HCT116 (cell line): ENCODE results near the gene CYSLTR2. TPM values are rescaled to one million over a fixed set of nuclear protein-coding genes. Genes with fewer than 3 reads are reported as not detected.

ENCODE experiments used
- ATAC-seq: fragments of 200-7000 bp; cut with Tn5 transposase; 2 replicates; pipeline ENCODE4 v1.9.1; 2020; ENCODE audit warnings: mild to moderate bottlenecking, moderate library complexity
- BruUV-seq: library from RNA; stranded (reverse); fragments of 400-500 nt; replicated peaks from 2 replicates; lab custom pipeline; 2021; lab: Mats Ljungman, UMichigan
- CTCF ChIA-PET: fragments of 300-600 bp; sonication (Branson Sonifier 250); formaldehyde crosslinking; loops from one replicate; lab custom pipeline; 2021; ENCODE audit warnings: antibody characterized with exemption; lab: Charles Lee
- POLR2A ChIA-PET: fragments of 300-600, 350-600 bp; sonication (Branson Sonifier 250); formaldehyde crosslinking; loops from one replicate; lab custom pipeline; 2021; ENCODE audit warnings: antibody characterized with exemption; lab: Charles Lee
- RAD21 ChIA-PET, 2 experiments: fragments of 300-600 bp; sonication (Branson Sonifier 250); formaldehyde crosslinking; loops; one replicate each; lab custom pipeline; 2023; ENCODE audit warnings: low total read pairs in 2 of 2; ENCODE audit not compliant: uncharacterized antibody in 2 of 2, unreplicated experiment in 2 of 2, low non-redundant PET in 1 of 2; lab: Charles Lee
- DNase-seq: peaks from one replicate; pipeline ENCODE4 v3.0.0-alpha.2; 2010; ENCODE audit warnings: low read depth, low spot score
- H2AFZ ChIP-seq: fragments of 200-600 bp; shearing (Covaris generic), sonication (generic); 2 replicates; pipeline ENCODE4 v1.6.1; 2017; ENCODE audit warnings: low read depth, mixed run types, mixed read lengths, antibody characterized with exemption, low read length; ENCODE audit not compliant: poor library complexity, severe bottlenecking
- H3K27ac ChIP-seq: 2 replicates; pipeline ENCODE4 v1.5.1; 2012; ENCODE audit warnings: low read depth, low read length
- H3K27me3 ChIP-seq: fragments of 200-600 bp; sonication (generic); 2 replicates; pipeline ENCODE4 v1.6.1; 2016; ENCODE audit warnings: mixed run types, low read length, mixed read lengths; ENCODE audit not compliant: insufficient read depth
- H3K36me3 ChIP-seq, 2 experiments: fragments of 200-500 bp in 1 of 2; fragments of 200-600 bp in 1 of 2; sonication (Bioruptor generic) in 1 of 2; sonication (generic) in 1 of 2; 2 replicates each; pipeline versions ENCODE4 v1.5.1 to v1.6.1; 2014 to 2016; ENCODE audit warnings: low read length in 2 of 2, inconsistent platforms in 1 of 2, mixed read lengths in 1 of 2, mixed run types in 1 of 2; ENCODE audit not compliant: insufficient read depth in 2 of 2, control insufficient read depth in 1 of 2
- H3K4me1 ChIP-seq, 2 experiments: fragments of 200-600 bp in 1 of 2; sonication (generic) in 1 of 2; 2 replicates each; pipeline versions ENCODE4 v1.5.1 to v1.6.1; 2012 to 2017; ENCODE audit warnings: low read length in 2 of 2, inconsistent platforms in 1 of 2, mild to moderate bottlenecking in 1 of 2, mixed read lengths in 1 of 2, mixed run types in 1 of 2, moderate library complexity in 1 of 2; ENCODE audit not compliant: insufficient read depth in 2 of 2, control insufficient read depth in 1 of 2
- H3K4me2 ChIP-seq: fragments of 200-600 bp; sonication (generic); 2 replicates; pipeline ENCODE4 v1.6.1; 2017; ENCODE audit warnings: mixed run types, low read length, mixed read lengths
- H3K4me3 ChIP-seq, 2 experiments: fragments of 200-600 bp in 1 of 2; sonication (generic) in 1 of 2; replicated peaks in 1 of 2; 2 replicates each; pipeline ENCODE4 v1.5.1; 2011 to 2016; ENCODE audit warnings: low read length in 2 of 2, control low read depth in 1 of 2, low read depth in 1 of 2, mild to moderate bottlenecking in 1 of 2, mixed read lengths in 1 of 2, mixed run types in 1 of 2
- H3K79me2 ChIP-seq: fragments of 200-600 bp; sonication (generic); 2 replicates; pipeline ENCODE4 v1.6.1; 2017; ENCODE audit warnings: mild to moderate bottlenecking, mixed run types, low read length, moderate library complexity, mixed read lengths; ENCODE audit not compliant: insufficient read depth
- H3K9ac ChIP-seq: fragments of 200-600 bp; sonication (generic); 2 replicates; pipeline ENCODE4 v1.6.1; 2016; ENCODE audit warnings: low read length, mixed read lengths
- H3K9me2 ChIP-seq: fragments of 200-600 bp; sonication (generic), shearing (Covaris generic); 2 replicates; pipeline ENCODE4 v1.6.1; 2017; ENCODE audit warnings: mixed run types, mild to moderate bottlenecking, moderate library complexity; ENCODE audit not compliant: insufficient read depth
- H3K9me3 ChIP-seq, 2 experiments: fragments of 200-500 bp in 1 of 2; fragments of 200-600 bp in 1 of 2; sonication (Bioruptor generic) in 1 of 2; sonication (generic) in 1 of 2; 2 replicates each; pipeline ENCODE4 v1.6.1; 2014 to 2017; ENCODE audit warnings: low read length in 2 of 2, mixed read lengths in 2 of 2, inconsistent platforms in 1 of 2, low read depth in 1 of 2, mild to moderate bottlenecking in 1 of 2, mixed run types in 1 of 2, moderate library complexity in 1 of 2; ENCODE audit not compliant: control insufficient read depth in 1 of 2, insufficient read depth in 1 of 2
- H4K20me1 ChIP-seq: fragments of 200-600 bp; sonication (generic), shearing (Covaris generic); 2 replicates; pipeline ENCODE4 v1.6.1; 2017; ENCODE audit warnings: mixed run types, mild to moderate bottlenecking, moderate library complexity; ENCODE audit not compliant: insufficient read depth
- CBX3 ChIP-seq: IDR thresholded peaks from 2 replicates; pipeline ENCODE4 v1.6.1; 2012; ENCODE audit warnings: low read depth
- CEBPB ChIP-seq: IDR thresholded peaks from 2 replicates; pipeline ENCODE4 v1.6.1; 2012; ENCODE audit warnings: low read depth
- EGR1 ChIP-seq: IDR thresholded peaks from 2 replicates; pipeline ENCODE4 v1.6.1; 2012; ENCODE audit warnings: low read depth
- ELF1 ChIP-seq: IDR thresholded peaks from 2 replicates; pipeline ENCODE4 v1.6.1; 2012; ENCODE audit warnings: low read depth, borderline replicate concordance
- EZH2 ChIP-seq: fragments of 200-600 bp; sonication (generic); IDR thresholded peaks from 2 replicates; pipeline ENCODE4 v1.6.1; 2017; ENCODE audit warnings: antibody characterized with exemption, mixed run types
- EZH2phosphoT487 ChIP-seq: fragments of 200-600 bp; IDR thresholded peaks from 2 replicates; pipeline ENCODE4 v1.6.1; 2018; ENCODE audit warnings: antibody characterized with exemption, borderline replicate concordance
- FOSL1 ChIP-seq: IDR thresholded peaks from 2 replicates; pipeline ENCODE4 v1.6.1; 2012; ENCODE audit warnings: low read depth
- JUND ChIP-seq: IDR thresholded peaks from 2 replicates; pipeline ENCODE4 v1.6.1; 2012
- POLR2A ChIP-seq: IDR thresholded peaks from 2 replicates; pipeline ENCODE4 v1.7.0; 2011; ENCODE audit warnings: borderline replicate concordance; ENCODE audit not compliant: insufficient read depth, insufficient read length; ENCODE audit errors: extremely low read depth
- POLR2AphosphoS5 ChIP-seq: IDR thresholded peaks from 2 replicates; pipeline ENCODE4 v1.6.1; 2011; ENCODE audit warnings: mild to moderate bottlenecking, low read depth, low read length, moderate library complexity
- RAD21 ChIP-seq: IDR thresholded peaks from 2 replicates; pipeline ENCODE4 v1.6.1; 2012; ENCODE audit warnings: low read depth, mild to moderate bottlenecking
- SIN3A ChIP-seq: IDR thresholded peaks from 2 replicates; pipeline ENCODE4 v1.6.1; 2012; ENCODE audit warnings: low read depth
- SP1 ChIP-seq: IDR thresholded peaks from 2 replicates; pipeline ENCODE4 v1.6.1; 2012; ENCODE audit warnings: low read depth
- TCF7L2 ChIP-seq: IDR thresholded peaks from 2 replicates; pipeline ENCODE4 v1.7.0; 2011; ENCODE audit warnings: borderline replicate concordance, inconsistent platforms; ENCODE audit not compliant: insufficient read depth, insufficient read length; ENCODE audit errors: extremely low read depth
- YY1 ChIP-seq: IDR thresholded peaks from 2 replicates; pipeline ENCODE4 v1.6.1; 2011; ENCODE audit warnings: low read length, low read depth, moderate library complexity, mild to moderate bottlenecking; ENCODE audit not compliant: insufficient replicate concordance; ENCODE audit errors: extremely low read depth
- ZFX ChIP-seq: fragments of 450-650 bp; IDR thresholded peaks from 2 replicates; pipeline ENCODE4 v1.6.1; 2017
- intact Hi-C: fragments of 100-400 bp; cut with micrococcal nuclease; formaldehyde crosslinking; loops from 2 replicates; pipeline ENCODE4 v1.10.0; 2022
- total RNA-seq: library from RNA; stranded (reverse); gene quantifications from one replicate; pipeline ENCODE4 v1.2.1, GENCODE V29; 2021; ENCODE audit not compliant: unreplicated experiment
- TF ChIP-seq, protein P1 (sequence below): IDR thresholded peaks from 2 replicates; pipeline ENCODE4 v1.6.1; 2012
- TF ChIP-seq, protein P2 (sequence below): IDR thresholded peaks from 2 replicates; pipeline ENCODE4 v1.6.1; 2012

CYSLTR2 gene
- total RNA-seq, 1 experiment from 2014 or later: not detected

DNA sequence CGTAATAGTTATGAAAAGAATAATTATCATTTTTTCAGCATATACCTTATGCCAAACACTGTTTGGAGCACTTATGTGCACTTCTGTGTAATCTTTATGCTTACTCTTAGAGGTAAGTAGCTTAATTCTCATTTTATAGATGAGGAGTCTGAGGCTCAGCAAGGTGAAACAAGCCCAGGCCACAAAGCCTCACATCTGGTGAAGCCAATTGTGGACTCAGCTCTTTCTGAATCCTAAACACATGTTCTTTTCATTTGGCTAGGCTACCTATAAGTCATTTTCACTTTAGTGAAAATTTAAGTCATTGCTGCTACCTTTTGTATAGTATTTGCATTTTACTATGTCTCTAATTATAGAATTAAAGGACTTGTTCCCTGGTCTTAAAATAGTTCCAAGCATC lies 84.0 kb downstream of the CYSLTR2 start:
- DNase-seq: no peak
- no peak overlapping the region for H3K9ac ChIP-seq
- no peak overlapping the region for H3K4me2 ChIP-seq
- no peak for ATAC-seq
- RAD21 ChIA-PET: no interaction called here
- H3K4me1 ChIP-seq: no peaks in the 10 kb centered on the region
- no peak overlapping the region for H2AFZ ChIP-seq
- no peaks in the 10 kb centered on the region for H4K20me1 ChIP-seq
- H3K9me2 ChIP-seq: no peaks in the 10 kb centered on the region
- CTCF ChIA-PET: no interaction called here
- intact Hi-C loops: loop anchor here (10.0 kb wide), 1 partner anchor 403 kb away; no protein-coding TSS in a partner anchor
- TF ChIP-seq POLR2A: no peak
- TF ChIP-seq FOSL1: no peak
- no peak for TF ChIP-seq CBX3
- no peak for TF ChIP-seq CEBPB
- TF ChIP-seq, protein P1, sequence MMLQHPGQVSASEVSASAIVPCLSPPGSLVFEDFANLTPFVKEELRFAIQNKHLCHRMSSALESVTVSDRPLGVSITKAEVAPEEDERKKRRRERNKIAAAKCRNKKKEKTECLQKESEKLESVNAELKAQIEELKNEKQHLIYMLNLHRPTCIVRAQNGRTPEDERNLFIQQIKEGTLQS: no peak
- TF ChIP-seq YY1: no peak
- TF ChIP-seq, protein P2, sequence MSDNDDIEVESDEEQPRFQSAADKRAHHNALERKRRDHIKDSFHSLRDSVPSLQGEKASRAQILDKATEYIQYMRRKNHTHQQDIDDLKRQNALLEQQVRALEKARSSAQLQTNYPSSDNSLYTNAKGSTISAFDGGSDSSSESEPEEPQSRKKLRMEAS: no peak
- no peaks in the 10 kb centered on the region for H3K9me3 ChIP-seq
- POLR2A ChIA-PET: no interaction called here
- H3K36me3 ChIP-seq: no peaks in the 10 kb centered on the region
- no peak overlapping the region for H3K4me3 ChIP-seq
- no TSS peak for BruUV-seq
- no peaks in the 10 kb centered on the region for H3K79me2 ChIP-seq
- no peaks in the 10 kb centered on the region for H3K27me3 ChIP-seq
- H3K27ac ChIP-seq: no peak overlapping the region

DNA sequence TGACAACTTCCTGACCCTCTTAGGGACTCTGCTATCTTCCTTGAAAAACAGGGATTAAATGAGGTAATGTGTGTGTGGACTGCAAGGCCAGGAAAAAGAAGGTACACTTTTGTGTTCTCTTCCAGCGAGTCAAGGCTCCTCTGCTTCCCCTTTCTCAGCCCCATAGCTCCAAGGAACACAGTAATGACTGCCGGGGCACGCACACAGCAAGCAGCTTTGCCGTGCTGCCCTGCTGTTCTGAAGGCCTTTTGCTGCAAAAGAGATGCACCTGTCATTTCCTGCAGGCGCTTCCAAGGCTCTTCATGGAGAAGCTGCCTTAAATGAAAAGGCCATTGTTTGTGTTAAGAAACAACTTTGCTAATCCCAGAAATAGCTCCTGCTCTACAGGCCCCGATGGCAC lies 84.6 kb downstream of the CYSLTR2 start:
- no peaks in the 10 kb centered on the region for H4K20me1 ChIP-seq
- no peak for TF ChIP-seq CBX3
- no peak for TF ChIP-seq EZH2
- no peak for TF ChIP-seq YY1
- TF ChIP-seq RAD21: no peak
- no peak for TF ChIP-seq JUND
- TF ChIP-seq FOSL1: no peak
- TF ChIP-seq SIN3A: no peak
- no peak for TF ChIP-seq SP1
- TF ChIP-seq, protein P2: no peak
- no peak for TF ChIP-seq TCF7L2
- TF ChIP-seq EGR1: no peak
- no peak for TF ChIP-seq CEBPB
- TF ChIP-seq POLR2AphosphoS5: no peak
- TF ChIP-seq ZFX: no peak
- TF ChIP-seq, protein P1: no peak
- TF ChIP-seq EZH2phosphoT487: no peak
- no peak for TF ChIP-seq ELF1
- TF ChIP-seq POLR2A: no peak
- TF ChIP-seq, all 23 proteins: peak for 0
- CTCF ChIA-PET: no interaction called here
- POLR2A ChIA-PET: no interaction called here
- DNase-seq (no peak), ATAC-seq (no peak)
- intact Hi-C loops: loop anchor here (10.0 kb wide), 1 partner anchor 404 kb away; no protein-coding TSS in a partner anchor
- H3K27ac ChIP-seq: no peak overlapping the region
- no peaks in the 10 kb centered on the region for H3K27me3 ChIP-seq
- H3K4me1 ChIP-seq: no peaks in the 10 kb centered on the region
- no peak overlapping the region for H3K4me2 ChIP-seq
- H3K9me2 ChIP-seq: no peaks in the 10 kb centered on the region
- no peaks in the 10 kb centered on the region for H3K9me3 ChIP-seq
- no TSS peak for BruUV-seq
- RAD21 ChIA-PET: no interaction called here
- no peak overlapping the region for H3K9ac ChIP-seq
- no peaks in the 10 kb centered on the region for H3K36me3 ChIP-seq
- H3K79me2 ChIP-seq: no peaks in the 10 kb centered on the region
- H2AFZ ChIP-seq: no peak overlapping the region
- no peak overlapping the region for H3K4me3 ChIP-seq
